ENCODE results near the gene LNX2.

The LNX2 gene

DNA sequence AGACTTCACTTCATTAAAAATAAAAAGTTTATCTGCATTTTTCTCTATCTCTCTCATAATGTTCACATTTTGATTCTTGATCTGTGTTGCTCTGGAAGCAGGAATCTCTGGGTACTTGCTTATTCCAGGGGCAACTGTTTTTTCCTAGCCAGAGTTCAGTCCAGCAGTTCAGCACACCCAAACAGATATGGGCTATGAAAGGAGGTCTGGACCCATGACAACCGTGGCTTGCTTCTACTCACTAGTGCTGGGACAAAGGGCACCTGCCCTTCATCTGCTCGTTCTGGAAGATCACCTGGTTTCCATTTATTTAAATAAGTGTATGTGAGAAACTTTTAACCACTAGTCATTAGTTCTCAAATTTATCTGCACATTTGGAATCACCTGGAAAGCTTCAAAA is 37.4 kb upstream of the LNX2 start:
- H3K36me3 ChIP-seq (ENCODE audit: control insufficient read depth, insufficient read depth, low read length): no peaks in the 10 kb centered on the region
- no peaks in the 10 kb centered on the region for H3K4me1 ChIP-seq (ENCODE audit: control insufficient read depth, insufficient read depth, low read length)
- no peak overlapping the region for H3K4me3 ChIP-seq (ENCODE audit: low read depth, low read length)
- no peak overlapping the region for H3K9ac ChIP-seq (ENCODE audit: low read depth, low read length)
- H3K27me3 ChIP-seq (ENCODE audit: control insufficient read depth, insufficient read depth, low read length): no peaks in the 10 kb centered on the region
- no peaks in the 10 kb centered on the region for H3K9me3 ChIP-seq (ENCODE audit: control insufficient read depth, insufficient read depth, low read length)
- H3K27ac ChIP-seq (ENCODE audit: low read depth, low read length): no peak overlapping the region

DNA sequence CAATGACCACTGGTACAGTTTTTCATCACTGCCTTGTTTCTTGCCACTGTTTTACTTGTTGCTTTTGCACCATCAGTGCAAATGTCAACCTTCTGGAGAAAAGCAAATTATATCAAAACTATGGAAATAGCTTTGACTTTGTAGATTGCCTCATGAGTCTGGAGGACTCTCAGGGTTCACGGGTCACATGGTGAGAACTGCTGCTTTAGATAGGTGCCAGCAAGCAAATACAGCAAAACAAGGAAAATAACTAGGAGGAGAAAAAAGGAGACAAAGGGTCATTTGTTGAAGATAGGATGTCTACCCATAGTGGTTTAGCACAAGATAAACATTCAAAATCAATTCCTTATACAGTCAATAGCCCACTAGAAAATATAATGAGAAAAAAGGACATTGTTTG is 34.5 kb upstream of the LNX2 start:
- H3K36me3 ChIP-seq (ENCODE audit: control insufficient read depth, insufficient read depth, low read length): peaks cover 21% of the 10 kb centered on the region
- H3K27ac ChIP-seq (ENCODE audit: low read depth, low read length): no peak overlapping the region
- H3K9ac ChIP-seq (ENCODE audit: low read depth, low read length): no peak overlapping the region
- H3K27me3 ChIP-seq (ENCODE audit: control insufficient read depth, insufficient read depth, low read length): no peaks in the 10 kb centered on the region
- H3K4me1 ChIP-seq (ENCODE audit: control insufficient read depth, insufficient read depth, low read length): no peaks in the 10 kb centered on the region
- peaks cover 10% of the 10 kb centered on the region for H3K9me3 ChIP-seq (ENCODE audit: control insufficient read depth, insufficient read depth, low read length)
- no peak overlapping the region for H3K4me3 ChIP-seq (ENCODE audit: low read depth, low read length)

DNA sequence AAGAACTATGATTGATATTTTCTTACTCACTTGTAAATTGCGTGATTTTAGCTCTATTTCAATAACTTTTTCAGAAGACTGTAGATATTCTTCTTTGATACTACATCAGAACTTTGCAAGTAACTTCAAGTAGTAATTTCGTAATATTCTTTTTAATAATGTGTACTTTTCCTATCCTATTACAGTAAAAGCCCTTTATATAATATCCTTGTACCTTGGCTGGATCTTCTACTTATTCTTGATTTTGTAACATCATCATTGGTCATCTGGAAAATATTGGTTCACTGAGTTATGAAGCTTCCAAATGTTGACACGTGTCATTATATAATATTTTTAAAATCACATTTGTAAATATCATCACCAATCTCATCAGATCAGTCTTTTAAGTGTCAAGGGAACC is 33.7 kb upstream of the LNX2 start:
- Histone ChIP-seq H3K9ac (ENCODE audit: low read depth, low read length) (no peak overlapping the region), H3K27ac (ENCODE audit: low read depth, low read length) (no peak overlapping the region), H3K4me3 (ENCODE audit: low read depth, low read length) (no peak overlapping the region), H3K27me3 (ENCODE audit: control insufficient read depth, insufficient read depth, low read length) (no peaks in the 10 kb centered on the region), H3K4me1 (ENCODE audit: control insufficient read depth, insufficient read depth, low read length) (no peaks in the 10 kb centered on the region), H3K9me3 (ENCODE audit: control insufficient read depth, insufficient read depth, low read length) (peaks cover 17% of the 10 kb centered on the region), H3K36me3 (ENCODE audit: control insufficient read depth, insufficient read depth, low read length) (peaks cover 29% of the 10 kb centered on the region)

DNA sequence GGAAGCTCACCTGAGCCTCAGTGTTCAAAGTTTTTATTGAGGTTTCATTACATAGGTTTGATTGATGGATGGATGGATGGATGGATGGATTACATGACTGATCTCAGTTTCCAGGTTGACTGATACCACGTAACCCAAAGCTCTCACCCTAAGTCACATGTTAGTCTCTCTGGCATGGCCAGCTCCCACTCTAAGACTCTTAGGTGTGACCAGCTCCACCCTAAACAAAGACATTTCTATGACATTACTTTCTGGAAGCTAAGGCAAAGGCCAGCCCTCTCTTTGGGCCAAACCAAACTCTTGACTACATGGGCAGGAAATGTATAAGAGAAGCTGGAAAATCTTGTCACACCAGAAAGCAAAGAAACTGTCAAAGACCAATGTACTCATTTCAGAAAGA is 30.0 kb upstream of the LNX2 start:
- Histone ChIP-seq H3K27ac (ENCODE audit: low read depth, low read length) (no peak overlapping the region), H3K27me3 (ENCODE audit: control insufficient read depth, insufficient read depth, low read length) (no peaks in the 10 kb centered on the region), H3K9me3 (ENCODE audit: control insufficient read depth, insufficient read depth, low read length) (peaks cover 19% of the 10 kb centered on the region), H3K9ac (ENCODE audit: low read depth, low read length) (no peak overlapping the region), H3K36me3 (ENCODE audit: control insufficient read depth, insufficient read depth, low read length) (peaks cover 40% of the 10 kb centered on the region), H3K4me1 (ENCODE audit: control insufficient read depth, insufficient read depth, low read length) (peaks cover 3% of the 10 kb centered on the region), H3K4me3 (ENCODE audit: low read depth, low read length) (no peak overlapping the region)

DNA sequence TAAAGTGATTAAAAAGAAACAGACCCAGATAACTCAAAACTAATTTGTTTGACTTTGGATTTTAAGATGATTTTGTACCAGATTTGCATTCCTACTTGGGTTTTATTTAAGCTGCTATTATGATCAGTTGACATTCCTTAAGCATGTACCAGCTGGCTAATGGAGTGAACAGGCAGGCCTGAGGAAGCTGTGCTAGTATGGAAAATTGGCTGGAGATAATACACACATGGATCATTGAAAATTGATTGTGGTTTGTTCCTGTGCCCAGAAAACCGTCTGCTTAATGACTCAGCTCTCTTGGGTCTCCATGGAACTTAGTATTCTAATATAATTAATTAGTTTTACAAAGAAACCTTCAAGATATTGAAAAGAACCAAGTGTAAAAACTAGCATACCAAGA is 24.0 kb upstream of the LNX2 start:
- Histone ChIP-seq H3K4me1 (ENCODE audit: control insufficient read depth, insufficient read depth, low read length) (peaks cover 15% of the 10 kb centered on the region), H3K27ac (ENCODE audit: low read depth, low read length) (no peak overlapping the region)

DNA sequence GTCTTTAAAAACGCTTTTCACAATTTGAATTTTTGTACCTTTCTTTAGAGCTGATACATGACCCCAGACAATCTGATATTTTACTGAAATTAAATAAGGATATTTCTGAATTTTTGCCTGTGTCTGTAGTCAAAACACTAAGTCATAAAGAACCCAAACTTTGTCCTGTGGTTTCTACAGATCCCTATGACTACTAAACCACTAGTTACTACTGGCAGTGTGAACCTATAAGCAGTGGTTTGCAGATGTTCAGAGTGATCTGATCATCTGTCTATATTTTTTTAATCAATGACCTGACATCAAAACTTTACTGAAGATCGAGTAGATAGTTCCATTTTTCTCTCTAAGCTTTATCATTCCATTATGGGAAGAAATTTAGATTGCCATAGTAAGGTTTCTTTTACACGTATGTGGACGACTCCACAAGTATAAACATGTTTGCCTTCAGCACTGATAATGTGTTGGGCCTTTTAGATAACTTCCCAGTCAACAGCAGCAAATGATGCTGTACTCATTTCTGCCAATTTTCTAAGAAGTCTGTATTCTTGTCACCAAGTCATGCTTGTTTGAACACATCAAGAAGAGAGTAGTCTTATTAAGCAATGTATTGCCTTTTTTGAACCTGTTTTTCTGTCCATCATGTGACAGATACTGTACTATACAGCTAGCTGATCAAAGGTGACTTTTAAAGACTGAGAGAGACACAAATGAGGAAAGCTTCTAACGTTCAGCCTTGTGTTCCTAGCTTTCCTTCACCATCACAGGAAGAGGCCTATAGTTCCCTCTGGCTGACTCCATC is 23.2 kb upstream of the LNX2 start:
- Histone ChIP-seq H3K9ac (ENCODE audit: low read depth, low read length) (no peak overlapping the region), H3K27ac (ENCODE audit: low read depth, low read length) (no peak overlapping the region), H3K4me3 (ENCODE audit: low read depth, low read length) (no peak overlapping the region), H3K36me3 (ENCODE audit: control insufficient read depth, insufficient read depth, low read length) (peaks cover 6% of the 10 kb centered on the region), H3K4me1 (ENCODE audit: control insufficient read depth, insufficient read depth, low read length) (peaks cover 15% of the 10 kb centered on the region), H3K9me3 (ENCODE audit: control insufficient read depth, insufficient read depth, low read length) (no peaks in the 10 kb centered on the region), H3K27me3 (ENCODE audit: control insufficient read depth, insufficient read depth, low read length) (no peaks in the 10 kb centered on the region)

More for the DNA sequence above, 24.0 kb upstream of the LNX2 start:
- Histone ChIP-seq H3K27me3 (ENCODE audit: control insufficient read depth, insufficient read depth, low read length) (no peaks in the 10 kb centered on the region), H3K9me3 (ENCODE audit: control insufficient read depth, insufficient read depth, low read length) (peaks cover 4% of the 10 kb centered on the region), H3K9ac (ENCODE audit: low read depth, low read length) (no peak overlapping the region), H3K36me3 (ENCODE audit: control insufficient read depth, insufficient read depth, low read length) (peaks cover 13% of the 10 kb centered on the region), H3K4me3 (ENCODE audit: low read depth, low read length) (no peak overlapping the region)

DNA sequence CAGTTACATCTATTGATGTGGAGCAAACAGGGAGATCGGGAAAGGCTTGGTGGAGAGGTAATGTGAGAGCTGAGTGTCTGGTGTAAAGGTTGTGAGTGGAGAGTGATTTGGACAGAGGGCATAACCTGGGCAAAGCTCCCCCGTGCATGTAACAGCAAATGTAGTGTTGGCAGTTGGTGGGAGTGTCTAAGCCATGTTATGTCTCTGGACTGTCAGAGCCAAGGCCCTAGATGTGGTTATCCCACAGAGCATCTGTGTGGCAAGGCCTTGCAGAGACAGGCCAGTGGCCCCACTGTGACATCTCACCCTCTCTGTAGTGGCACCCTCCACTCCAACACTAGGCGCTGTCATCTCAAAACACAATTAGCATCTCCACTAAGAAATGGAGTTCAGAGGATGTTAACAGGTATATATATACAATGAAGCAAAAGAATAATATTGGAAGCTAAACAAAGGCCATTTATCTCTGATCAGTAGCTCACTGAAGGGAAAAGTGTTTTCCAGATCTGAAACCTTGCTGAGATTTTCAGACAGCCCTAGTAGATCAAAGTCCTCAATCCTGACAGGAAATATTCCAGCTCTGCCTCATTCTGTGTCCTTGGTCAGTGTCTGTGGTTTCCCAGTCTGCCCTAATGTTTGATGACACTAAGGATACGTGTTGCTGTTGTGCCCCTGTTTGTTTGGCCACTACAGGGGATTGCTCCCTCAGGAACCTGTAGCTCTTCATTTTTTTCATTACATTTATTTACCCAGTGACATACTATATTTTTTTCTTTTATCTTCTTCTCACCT is 21.6 kb upstream of the LNX2 start:
- H3K36me3 ChIP-seq (ENCODE audit: control insufficient read depth, insufficient read depth, low read length): no peaks in the 10 kb centered on the region
- no peak overlapping the region for H3K9ac ChIP-seq (ENCODE audit: low read depth, low read length)
- H3K4me1 ChIP-seq (ENCODE audit: control insufficient read depth, insufficient read depth, low read length): peaks cover 15% of the 10 kb centered on the region
- no peaks in the 10 kb centered on the region for H3K27me3 ChIP-seq (ENCODE audit: control insufficient read depth, insufficient read depth, low read length)
- no peak overlapping the region for H3K27ac ChIP-seq (ENCODE audit: low read depth, low read length)
- H3K4me3 ChIP-seq (ENCODE audit: low read depth, low read length): no peak overlapping the region
- H3K9me3 ChIP-seq (ENCODE audit: control insufficient read depth, insufficient read depth, low read length): no peaks in the 10 kb centered on the region

DNA sequence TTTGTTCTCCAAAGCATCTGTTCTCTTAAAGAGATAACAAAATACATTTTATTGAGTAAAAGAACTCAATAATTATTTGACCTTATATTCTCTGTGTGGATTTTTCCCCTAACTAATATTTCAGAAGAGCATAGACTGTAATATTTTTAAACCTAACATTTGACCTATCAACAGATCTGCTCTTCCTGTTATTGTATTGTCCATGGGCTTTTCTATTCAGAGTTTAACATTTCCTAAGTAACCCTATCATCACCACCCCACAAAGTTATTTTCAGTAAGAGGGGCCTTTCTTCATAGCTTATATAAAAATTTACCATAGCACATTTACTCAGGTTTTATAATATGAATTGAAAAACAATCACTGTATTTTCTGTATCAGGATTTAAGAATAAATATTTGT is 18.9 kb upstream of the LNX2 start:
- H3K4me1 ChIP-seq (ENCODE audit: control insufficient read depth, insufficient read depth, low read length): peaks cover 1% of the 10 kb centered on the region; the same call in 1 of the 2 replicates
- H3K9ac ChIP-seq (ENCODE audit: low read depth, low read length): no peak overlapping the region
- no peak overlapping the region for H3K4me3 ChIP-seq (ENCODE audit: low read depth, low read length)
- no peak overlapping the region for H3K27ac ChIP-seq (ENCODE audit: low read depth, low read length)
- H3K36me3 ChIP-seq (ENCODE audit: control insufficient read depth, insufficient read depth, low read length): peaks cover 8% of the 10 kb centered on the region
- H3K27me3 ChIP-seq (ENCODE audit: control insufficient read depth, insufficient read depth, low read length): no peaks in the 10 kb centered on the region
- H3K9me3 ChIP-seq (ENCODE audit: control insufficient read depth, insufficient read depth, low read length): no peaks in the 10 kb centered on the region

DNA sequence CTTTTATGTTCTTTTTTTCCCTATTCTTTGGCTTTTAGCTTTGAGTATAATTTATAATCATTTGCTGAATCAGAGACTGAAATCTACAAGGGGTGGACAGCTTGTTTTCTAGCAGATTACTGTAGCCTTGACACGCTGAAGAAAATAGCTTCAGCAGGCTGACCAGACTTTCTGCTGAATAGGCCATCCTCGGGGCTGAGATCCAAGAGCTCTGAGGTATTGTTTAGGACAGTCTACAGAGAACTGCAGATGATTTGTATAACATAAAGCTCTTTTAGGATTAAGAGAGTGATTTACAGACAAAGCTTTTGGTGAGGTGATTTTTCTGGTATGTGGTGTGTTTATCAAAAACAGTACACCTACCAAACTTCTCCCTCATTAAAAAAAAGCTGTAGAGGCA is 18.2 kb upstream of the LNX2 start:
- Histone ChIP-seq H3K9ac (ENCODE audit: low read depth, low read length) (no peak overlapping the region), H3K4me3 (ENCODE audit: low read depth, low read length) (no peak overlapping the region), H3K27me3 (ENCODE audit: control insufficient read depth, insufficient read depth, low read length) (no peaks in the 10 kb centered on the region), H3K27ac (ENCODE audit: low read depth, low read length) (no peak overlapping the region), H3K4me1 (ENCODE audit: control insufficient read depth, insufficient read depth, low read length) (no peaks in the 10 kb centered on the region), H3K9me3 (ENCODE audit: control insufficient read depth, insufficient read depth, low read length) (no peaks in the 10 kb centered on the region), H3K36me3 (ENCODE audit: control insufficient read depth, insufficient read depth, low read length) (peaks cover 10% of the 10 kb centered on the region)

DNA sequence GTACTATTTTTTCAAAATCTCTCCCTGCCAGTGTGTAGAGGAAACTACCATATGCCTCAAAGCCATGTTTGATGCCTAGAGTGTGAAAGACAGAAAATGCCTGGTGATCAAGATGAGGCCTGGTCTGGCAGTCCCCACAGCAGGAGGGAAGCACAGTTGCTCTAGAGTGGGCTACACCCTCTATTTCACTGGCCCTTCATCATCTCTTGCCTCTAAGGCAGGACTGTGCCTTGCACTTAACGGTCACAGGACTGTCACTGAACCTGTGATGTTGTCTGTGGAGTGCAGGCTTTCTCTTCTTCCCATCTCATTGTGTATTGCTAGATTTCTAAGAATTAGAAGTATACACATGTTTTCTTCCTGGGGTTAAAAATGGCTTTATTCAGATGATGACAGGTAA is 17.7 kb upstream of the LNX2 start:
- H3K9me3 ChIP-seq (ENCODE audit: control insufficient read depth, insufficient read depth, low read length): no peaks in the 10 kb centered on the region
- no peak overlapping the region for H3K4me3 ChIP-seq (ENCODE audit: low read depth, low read length)
- H3K27me3 ChIP-seq (ENCODE audit: control insufficient read depth, insufficient read depth, low read length): no peaks in the 10 kb centered on the region
- no peaks in the 10 kb centered on the region for H3K4me1 ChIP-seq (ENCODE audit: control insufficient read depth, insufficient read depth, low read length)
- peaks cover 15% of the 10 kb centered on the region for H3K36me3 ChIP-seq (ENCODE audit: control insufficient read depth, insufficient read depth, low read length)
- no peak overlapping the region for H3K27ac ChIP-seq (ENCODE audit: low read depth, low read length)
- no peak overlapping the region for H3K9ac ChIP-seq (ENCODE audit: low read depth, low read length)

DNA sequence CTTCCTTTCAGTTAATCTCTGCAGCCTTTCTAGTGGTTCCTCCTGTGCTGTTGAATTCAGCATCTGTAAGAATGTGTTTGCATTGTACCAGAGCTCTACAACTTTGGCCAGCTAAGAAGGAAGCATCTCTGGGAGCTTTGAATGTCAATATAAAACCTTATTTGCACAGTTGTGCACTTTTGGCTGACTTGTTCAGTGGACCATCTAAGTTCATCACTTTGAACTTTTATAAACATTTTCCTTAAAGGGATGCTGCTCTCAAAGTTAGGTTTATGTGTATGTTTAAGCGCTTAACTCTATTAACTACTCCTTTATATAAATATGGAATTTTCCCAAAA is 16.9 kb upstream of the LNX2 start:
- H3K9ac ChIP-seq (ENCODE audit: low read depth, low read length): no peak overlapping the region
- H3K4me1 ChIP-seq (ENCODE audit: control insufficient read depth, insufficient read depth, low read length): no peaks in the 10 kb centered on the region
- no peaks in the 10 kb centered on the region for H3K27me3 ChIP-seq (ENCODE audit: control insufficient read depth, insufficient read depth, low read length)
- H3K36me3 ChIP-seq (ENCODE audit: control insufficient read depth, insufficient read depth, low read length): peaks cover 20% of the 10 kb centered on the region
- H3K9me3 ChIP-seq (ENCODE audit: control insufficient read depth, insufficient read depth, low read length): no peaks in the 10 kb centered on the region
- no peak overlapping the region for H3K27ac ChIP-seq (ENCODE audit: low read depth, low read length)
- no peak overlapping the region for H3K4me3 ChIP-seq (ENCODE audit: low read depth, low read length)

Data from HUES48 (cell line).